Esophagus (tissue), 2 donors: Measurements from ENCODE around the gene AP2A1. TPM values are rescaled to one million over a fixed set of nuclear protein-coding genes. Genes with fewer than 3 reads are reported as not detected.
A peak's percentile ranks its signal among the peaks of the same experiment; 100 is the strongest.

Experiments used
- H3K27ac ChIP-seq, 2 donors: one replicate each; pipeline ENCODE4 v1.5.1; 2013; ENCODE audit warnings: low read depth in 2 of 2, mild to moderate bottlenecking in 2 of 2, inconsistent platforms in 1 of 2, low read length in 1 of 2, moderate library complexity in 1 of 2
- H3K27me3 ChIP-seq, 2 donors: one replicate each; pipeline ENCODE4 v1.6.1; 2013; ENCODE audit warnings: low read length in 2 of 2, control low read depth in 1 of 2, mild to moderate bottlenecking in 1 of 2; ENCODE audit not compliant: insufficient read depth in 2 of 2, control insufficient read depth in 1 of 2
- H3K36me3 ChIP-seq, 2 donors: one replicate each; pipeline ENCODE4 v1.6.1; 2013; ENCODE audit warnings: low read length in 1 of 2; ENCODE audit not compliant: control insufficient read depth in 2 of 2, insufficient read depth in 2 of 2
- H3K4me1 ChIP-seq, 2 donors: one replicate each; pipeline ENCODE4 v1.6.1; 2013; ENCODE audit warnings: low read length in 1 of 2; ENCODE audit not compliant: control insufficient read depth in 2 of 2, insufficient read depth in 2 of 2
- H3K4me3 ChIP-seq, 2 donors: one replicate each; pipeline ENCODE4 v1.5.1; 2013; ENCODE audit warnings: low read length in 2 of 2, mild to moderate bottlenecking in 2 of 2, low read depth in 1 of 2, moderate library complexity in 1 of 2
- H3K9me3 ChIP-seq, 2 donors: one replicate each; pipeline ENCODE4 v1.6.1; 2013; ENCODE audit warnings: mild to moderate bottlenecking in 2 of 2, low read depth in 1 of 2, low read length in 1 of 2, moderate library complexity in 1 of 2; ENCODE audit not compliant: control insufficient read depth in 2 of 2, insufficient read depth in 1 of 2
- WGBS, 2 donors: extraction: QIAGEN DNeasy Blood & Tissue Kit; methylation state at CpG; one replicate each; pipeline ENCODE4 v1.1.7; 2013; 5-methylcytosine and 5-hydroxymethylcytosine counted together
- polyA plus RNA-seq, 2 donors: library from polyadenylated mRNA; stranded (reverse); fragments of 200-250 nt; gene quantifications; one replicate each; pipeline ENCODE4 v1.2.3, GENCODE V29; 2013
- donor health status: healthy with polysubstance abuse.
- donor health status: Bipolar disorder and iron deficiency.

Gene AP2A1
- polyA plus RNA-seq, 2 donors = 37.4 to 40.7 TPM

- Histone ChIP-seq H3K27ac (no peak overlapping the region), H3K36me3 (peaks cover 2 to 4% of the 10 kb centered on the region in 2 donors), H3K4me3 (no peak overlapping the region), H3K4me1 (peaks cover 0 to 9% of the 10 kb centered on the region in 2 donors), H3K9me3 (no peaks in the 10 kb centered on the region), H3K27me3 (no peaks in the 10 kb centered on the region)
- WGBS, 2 donors = 69 to 74% methylated on average over 8 of the region's 8 CpGs
Measured at GRCh38 chr19:49773663-49774350, 7.0 kb downstream of the AP2A1 start.

GRCh38 chr19:49774969-49775368 is 8.2 kb downstream of the AP2A1 start:
- H3K36me3 ChIP-seq = peaks cover 2 to 4% of the 10 kb centered on the region in 2 donors

GRCh38 chr19:49775742-49776370 is 9.1 kb downstream of the AP2A1 start:
- H3K27ac ChIP-seq = peak overlapping the region; percentile 26 to 37
- no peaks in the 10 kb centered on the region for H3K27me3 ChIP-seq
- H3K4me3 ChIP-seq = no peak overlapping the region
- H3K9me3 ChIP-seq = no peaks in the 10 kb centered on the region
- H3K4me1 ChIP-seq = peaks cover 5 to 7% of the 10 kb centered on the region in 2 donors
- H3K36me3 ChIP-seq = peaks cover 2 to 7% of the 10 kb centered on the region in 2 donors
- 91% methylated on average over 17 to 20 of the region's 20 CpGs for WGBS, 2 donors

More at GRCh38 chr19:49774969-49775368, 8.2 kb downstream of the AP2A1 start:
- Histone ChIP-seq H3K4me3 (no peak overlapping the region), H3K27me3 (no peaks in the 10 kb centered on the region), H3K27ac (no peak overlapping the region), H3K9me3 (no peaks in the 10 kb centered on the region), H3K4me1 (peaks cover 0 to 7% of the 10 kb centered on the region in 2 donors)
- WGBS, 2 donors = 95% methylated on average over 8 of the region's 8 CpGs

- peaks cover 2 to 7% of the 10 kb centered on the region in 2 donors for H3K36me3 ChIP-seq
- WGBS, 2 donors = 91 to 93% methylated on average over 6 of the region's 6 CpGs
- no peak overlapping the region for H3K27ac ChIP-seq
Measured at GRCh38 chr19:49776371-49776764, 9.6 kb downstream of the AP2A1 start.

GRCh38 chr19:49779731-49780555 is 13.1 kb downstream of the AP2A1 start:
- Histone ChIP-seq H3K4me1 (peaks cover 0 to 7% of the 10 kb centered on the region in 2 donors), H3K4me3 (no peak overlapping the region), H3K36me3 (peaks cover 5 to 19% of the 10 kb centered on the region in 2 donors), H3K9me3 (no peaks in the 10 kb centered on the region), H3K27ac (no peak overlapping the region), H3K27me3 (no peaks in the 10 kb centered on the region)
- WGBS, 2 donors = 86% methylated on average over 11 of the region's 11 CpGs

More at GRCh38 chr19:49776371-49776764, 9.6 kb downstream of the AP2A1 start:
- no peak overlapping the region for H3K4me3 ChIP-seq
- H3K9me3 ChIP-seq = no peaks in the 10 kb centered on the region
- peaks cover 7% of the 10 kb centered on the region in 2 donors for H3K4me1 ChIP-seq
- H3K27me3 ChIP-seq = no peaks in the 10 kb centered on the region

GRCh38 chr19:49780861-49781260 is 14.1 kb downstream of the AP2A1 start:
- H3K4me3 ChIP-seq = no peak overlapping the region
- H3K27me3 ChIP-seq = no peaks in the 10 kb centered on the region
- H3K27ac ChIP-seq = no peak overlapping the region
- H3K9me3 ChIP-seq = no peaks in the 10 kb centered on the region
- WGBS, 2 donors = 88 to 90% methylated on average over 8 of the region's 8 CpGs
- peaks cover 0 to 7% of the 10 kb centered on the region in 2 donors for H3K4me1 ChIP-seq
- H3K36me3 ChIP-seq = peaks cover 5 to 22% of the 10 kb centered on the region in 2 donors

GRCh38 chr19:49781394-49781793 is 14.6 kb downstream of the AP2A1 start:
- H3K4me1 ChIP-seq = peaks cover 1 to 7% of the 10 kb centered on the region in 2 donors
- no peak overlapping the region for H3K27ac ChIP-seq
- WGBS, 2 donors = 82 to 94% methylated on average over 7 of the region's 7 CpGs
- H3K27me3 ChIP-seq = no peaks in the 10 kb centered on the region
- no peak overlapping the region for H3K4me3 ChIP-seq
- peaks cover 5 to 20% of the 10 kb centered on the region in 2 donors for H3K36me3 ChIP-seq
- H3K9me3 ChIP-seq = no peaks in the 10 kb centered on the region

- Histone ChIP-seq H3K9me3 (no peaks in the 10 kb centered on the region), H3K36me3 (peaks cover 5 to 21% of the 10 kb centered on the region in 2 donors), H3K27ac (no peak overlapping the region), H3K4me3 (no peak overlapping the region), H3K4me1 (peaks cover 6 to 7% of the 10 kb centered on the region in 2 donors), H3K27me3 (no peaks in the 10 kb centered on the region)
- WGBS, 2 donors = 97 to 98% methylated on average over 18 of the region's 18 CpGs
Measured at GRCh38 chr19:49782515-49782914, 15.7 kb downstream of the AP2A1 start.

- H3K27me3 ChIP-seq = no peaks in the 10 kb centered on the region
- WGBS, 2 donors = 42 to 60% methylated on average over 9 of the region's 9 CpGs
- H3K9me3 ChIP-seq = no peaks in the 10 kb centered on the region
- peaks cover 8 to 37% of the 10 kb centered on the region in 2 donors for H3K36me3 ChIP-seq
- H3K4me1 ChIP-seq = peaks cover 0 to 9% of the 10 kb centered on the region in 2 donors
- H3K4me3 ChIP-seq = no peak overlapping the region
- H3K27ac ChIP-seq = peak overlapping the region; percentile 75 to 89
Measured at GRCh38 chr19:49786376-49786820, 19.6 kb downstream of the AP2A1 start.
